ENCODE data around the gene LIPN. TPM values are rescaled to one million over a fixed set of nuclear protein-coding genes. Genes with fewer than 3 reads are reported as not detected.

Gene LIPN
- total RNA-seq, 3 donors from 2014 or later (not counting 1 experiment from before 2014, with no cell fraction given), result 0.66 to 0.83 TPM; not detected in 1

- peaks cover 7 to 8% of the 10 kb centered on the region in 2 donors for H3K4me1 Mint-ChIP-seq
- H3K27ac ChIP-seq (ENCODE audit: low read length), result no peak overlapping the region
- TF ChIP-seq CTCF (IDR thresholded peaks at IDR 0.05), result no peak
- WGBS (ENCODE audit: insufficient coverage), result 18% methylated on average over 1 of the region's 2 CpGs
- H3K36me3 Mint-ChIP-seq, result no peaks in the 10 kb centered on the region
- no peaks in the 10 kb centered on the region for H3K36me3 ChIP-seq (ENCODE audit: control insufficient read depth, insufficient read depth, low read length)
- ATAC-seq (no peak), DNase-seq (no peak)
- H3K9me3 Mint-ChIP-seq, result no peaks in the 10 kb centered on the region
- no peaks in the 10 kb centered on the region for H3K9me3 ChIP-seq (ENCODE audit: control insufficient read depth, insufficient read depth, low read length)
- no peak overlapping the region for H3K27ac Mint-ChIP-seq
- no peak overlapping the region for H3K4me3 Mint-ChIP-seq
- H3K4me1 ChIP-seq (ENCODE audit: control insufficient read depth, insufficient read depth, low read length), result peaks cover 3% of the 10 kb centered on the region
- H3K27me3 ChIP-seq (ENCODE audit: control insufficient read depth, insufficient read depth, low read length), result no peaks in the 10 kb centered on the region
- intact Hi-C loops (cut with micrococcal nuclease), result no loop called here
- no peak overlapping the region for H3K4me3 ChIP-seq (ENCODE audit: low read length)
- no peaks in the 10 kb centered on the region for H3K27me3 Mint-ChIP-seq (ENCODE audit: low read depth in 2 of 2)
Measured at GRCh38 chr10:88805361-88805760, 45.5 kb downstream of the LIPN start.

- no peak overlapping the region for H3K27ac ChIP-seq (ENCODE audit: low read length)
- WGBS (ENCODE audit: insufficient coverage), result 64% methylated on average over 3 of the region's 3 CpGs
- no peak overlapping the region for H3K4me3 ChIP-seq (ENCODE audit: low read length)
- H3K36me3 ChIP-seq (ENCODE audit: control insufficient read depth, insufficient read depth, low read length), result no peaks in the 10 kb centered on the region
- Mint-ChIP-seq H3K9me3 (no peaks in the 10 kb centered on the region), H3K4me3 (no peak overlapping the region), H3K4me1 (peaks cover 9 to 10% of the 10 kb centered on the region in 2 donors), H3K27ac (no peak overlapping the region), H3K27me3 (ENCODE audit: low read depth in 2 of 2) (no peaks in the 10 kb centered on the region), H3K36me3 (no peaks in the 10 kb centered on the region)
- intact Hi-C loops (cut with micrococcal nuclease), result no loop called here
- H3K27me3 ChIP-seq (ENCODE audit: control insufficient read depth, insufficient read depth, low read length), result no peaks in the 10 kb centered on the region
- no peaks in the 10 kb centered on the region for H3K9me3 ChIP-seq (ENCODE audit: control insufficient read depth, insufficient read depth, low read length)
- no peak for TF ChIP-seq CTCF (IDR thresholded peaks at IDR 0.05)
- DNase-seq (no peak), ATAC-seq (no peak)
- H3K4me1 ChIP-seq (ENCODE audit: control insufficient read depth, insufficient read depth, low read length), result peaks cover 3% of the 10 kb centered on the region
Measured at GRCh38 chr10:88805924-88806323, 46.1 kb downstream of the LIPN start.

- ATAC-seq (no peak), DNase-seq (no peak)
- Histone ChIP-seq H3K4me3 (ENCODE audit: low read length) (no peak overlapping the region), H3K9me3 (ENCODE audit: control insufficient read depth, insufficient read depth, low read length) (no peaks in the 10 kb centered on the region), H3K36me3 (ENCODE audit: control insufficient read depth, insufficient read depth, low read length) (no peaks in the 10 kb centered on the region), H3K4me1 (ENCODE audit: control insufficient read depth, insufficient read depth, low read length) (peaks cover 3% of the 10 kb centered on the region), H3K27me3 (ENCODE audit: control insufficient read depth, insufficient read depth, low read length) (no peaks in the 10 kb centered on the region), H3K27ac (ENCODE audit: low read length) (no peak overlapping the region)
- no peak for TF ChIP-seq CTCF (IDR thresholded peaks at IDR 0.05)
- intact Hi-C loops (cut with micrococcal nuclease), result loop anchor here (5.0 kb wide), 1 partner anchor 122 kb away; no protein-coding TSS in a partner anchor
- 83% methylated on average over 4 of the region's 4 CpGs for WGBS (ENCODE audit: insufficient coverage)
- no peaks in the 10 kb centered on the region for H3K36me3 Mint-ChIP-seq
- H3K4me1 Mint-ChIP-seq, result peaks cover 9 to 10% of the 10 kb centered on the region in 2 donors
- H3K4me3 Mint-ChIP-seq, result no peak overlapping the region
- H3K27ac Mint-ChIP-seq, result peak overlapping the region in 1 of 2 donors; percentile 1
- H3K27me3 Mint-ChIP-seq (ENCODE audit: low read depth in 2 of 2), result no peaks in the 10 kb centered on the region
- no peaks in the 10 kb centered on the region for H3K9me3 Mint-ChIP-seq
Measured at GRCh38 chr10:88809621-88810020, 49.8 kb downstream of the LIPN start.
